GM12878 (cell line): Measurements from ENCODE around the gene HEG1. TPM values are rescaled to one million over a fixed set of nuclear protein-coding genes. Genes with fewer than 3 reads are reported as not detected.

Experiments used
- ATAC-seq: fragments of 200-7000 bp; cut with Tn5 transposase; 3 replicates; pipeline ENCODE4 v1.9.1; 2020; ENCODE audit warnings: mild to moderate bottlenecking, moderate library complexity
- BruUV-seq: library from RNA; stranded (reverse); fragments of 400-500 nt; replicated peaks from 2 replicates; lab custom pipeline; 2021; lab: Mats Ljungman, UMichigan
- CTCF ChIA-PET: fragments of 300-600 bp; sonication (Branson Sonifier 250); formaldehyde crosslinking; extraction: SDS; loops from one replicate; lab custom pipeline; 2021; ENCODE audit warnings: inconsistent platforms; lab: Yijun Ruan, JAX
- POLR2A ChIA-PET: fragments of 350-600 bp; formaldehyde crosslinking; extraction: SDS; loops from one replicate; lab custom pipeline; 2021; ENCODE audit warnings: inconsistent platforms; lab: Charles Lee
- RAD21 ChIA-PET: fragments of 300-600 bp; sonication (Branson Sonifier 250); formaldehyde crosslinking; loops from one replicate; lab custom pipeline; 2023; ENCODE audit warnings: antibody characterized with exemption; ENCODE audit not compliant: unreplicated experiment; lab: Charles Lee
- SMC1A ChIA-PET: fragments of 300-600 bp; sonication (Branson Sonifier 250); formaldehyde crosslinking; loops from one replicate; lab custom pipeline; 2023; ENCODE audit not compliant: unreplicated experiment, uncharacterized antibody; lab: Charles Lee
- DNase-seq: peaks from one replicate; pipeline ENCODE4 v3.0.0-alpha.2; 2011; ENCODE audit warnings: low read depth, low spot score
- FAIRE-seq: peaks from 3 replicates; lab custom pipeline; 2011; peaks lifted over from hg19 to GRCh38; lab: Jason Lieb, UNC
- H2AFZ ChIP-seq: 2 replicates; pipeline ENCODE4 v1.6.0; 2011; ENCODE audit warnings: low read depth, low read length, control low read depth; ENCODE audit not compliant: control insufficient read depth
- H3K27ac ChIP-seq: 2 replicates; pipeline ENCODE4 v1.5.1; 2011; ENCODE audit warnings: control low read depth; ENCODE audit not compliant: control insufficient read depth, insufficient read depth
- H3K27me3 ChIP-seq, 2 experiments: replicated peaks in 1 of 2; 2 replicates each; pipeline versions ENCODE4 v1.6.0 to v1.6.1; 2011; ENCODE audit warnings: low read length in 1 of 2; ENCODE audit not compliant: control insufficient read depth in 2 of 2, insufficient read depth in 2 of 2
- H3K36me3 ChIP-seq, 2 experiments: 2 replicates each; pipeline ENCODE4 v1.5.1; 2011; ENCODE audit warnings: low read length in 1 of 2; ENCODE audit not compliant: control insufficient read depth in 2 of 2, insufficient read depth in 2 of 2
- H3K4me1 ChIP-seq: 2 replicates; pipeline ENCODE4 v1.6.1; 2011; ENCODE audit warnings: mild to moderate bottlenecking, low read length, moderate library complexity, mixed read lengths; ENCODE audit not compliant: control insufficient read depth, insufficient read depth
- H3K4me2 ChIP-seq: 2 replicates; pipeline ENCODE4 v1.6.0; 2011; ENCODE audit warnings: control low read depth; ENCODE audit not compliant: control insufficient read depth, insufficient read depth
- H3K4me3 ChIP-seq: fragments of 200-600 bp; sonication (generic); 2 replicates; pipeline ENCODE4 v1.5.1; 2016
- H3K79me2 ChIP-seq: 2 replicates; pipeline ENCODE4 v1.6.0; 2011; ENCODE audit warnings: low read length; ENCODE audit not compliant: control insufficient read depth, insufficient read depth
- H3K9ac ChIP-seq: 2 replicates; pipeline ENCODE4 v1.8.0; 2011; ENCODE audit warnings: low read length, control low read depth, mixed read lengths; ENCODE audit not compliant: control insufficient read depth, insufficient read depth
- H3K9me3 ChIP-seq: replicated peaks from 3 replicates; pipeline ENCODE4 v1.5.1; 2011; ENCODE audit warnings: mild to moderate bottlenecking, low read length; ENCODE audit not compliant: control insufficient read depth, insufficient read depth
- H4K20me1 ChIP-seq: 2 replicates; pipeline ENCODE4 v1.6.0; 2011; ENCODE audit not compliant: control insufficient read depth, insufficient read depth
- CBFB ChIP-seq: IDR thresholded peaks from 2 replicates; pipeline ENCODE4 v1.6.1; 2016; ENCODE audit warnings: antibody characterized with exemption, low read depth
- CEBPB ChIP-seq, 2 experiments: fragments of 150-350 bp in 1 of 2; IDR thresholded peaks; 2 replicates each; pipeline ENCODE4 v1.6.1; 2012 to 2014; ENCODE audit warnings: low read depth in 2 of 2, low read length in 2 of 2, borderline replicate concordance in 1 of 2, inconsistent platforms in 1 of 2
- EP300 ChIP-seq, 2 experiments: fragments of 150-350 bp in 1 of 2; IDR thresholded peaks; 2 replicates each; pipeline ENCODE4 v1.6.1; 2011 to 2012; ENCODE audit warnings: low read depth in 2 of 2, low read length in 2 of 2, borderline replicate concordance in 1 of 2, improper control_type of control experiment in 1 of 2, inconsistent platforms in 1 of 2; ENCODE audit not compliant: control insufficient read depth in 1 of 2
- HSF1 ChIP-seq: fragments of 150-350 bp; IDR thresholded peaks from 2 replicates; pipeline ENCODE4 v1.6.1; 2014; ENCODE audit warnings: mild to moderate bottlenecking, low read depth, low read length
- IKZF2 ChIP-seq, 2 experiments: fragments of 450-650 bp; IDR thresholded peaks; 2 replicates each; pipeline ENCODE4 v1.6.1; 2017; ENCODE audit warnings: mild to moderate bottlenecking in 2 of 2, moderate library complexity in 2 of 2
- IRF3 ChIP-seq: fragments of 450-650 bp; IDR thresholded peaks from 2 replicates; pipeline ENCODE4 v1.6.1; 2014; ENCODE audit warnings: mild to moderate bottlenecking
- PBX3 ChIP-seq: IDR thresholded peaks from 2 replicates; pipeline ENCODE4 v1.6.1; 2011; ENCODE audit warnings: mild to moderate bottlenecking, low read depth, low read length, moderate library complexity; ENCODE audit not compliant: insufficient replicate concordance
- RB1 ChIP-seq: fragments of 450-650 bp; formaldehyde crosslinking; IDR thresholded peaks from 2 replicates; pipeline ENCODE4 v1.6.1; 2017; ENCODE audit warnings: mild to moderate bottlenecking, borderline replicate concordance
- RELA ChIP-seq: fragments of 450-650 bp; IDR thresholded peaks from 2 replicates; pipeline ENCODE4 v1.8.0; 2014; ENCODE audit warnings: borderline replicate concordance; ENCODE audit not compliant: partially characterized antibody
- RELB ChIP-seq: fragments of 450-650 bp; IDR thresholded peaks from 2 replicates; pipeline ENCODE4 v1.6.1; 2017; ENCODE audit warnings: low read depth, mild to moderate bottlenecking, moderate library complexity
- RFX5 ChIP-seq: IDR thresholded peaks from 2 replicates; pipeline ENCODE4 v1.6.1; 2011; ENCODE audit warnings: low read depth, low read length, improper control_type of control experiment
- SMAD1 ChIP-seq: fragments of 450-650 bp; IDR thresholded peaks from 2 replicates; pipeline ENCODE4 v1.6.1; 2018; ENCODE audit warnings: mild to moderate bottlenecking, low read depth; ENCODE audit not compliant: partially characterized antibody
- TCF7 ChIP-seq: IDR thresholded peaks from 2 replicates; pipeline ENCODE4 v1.6.1; 2014; ENCODE audit warnings: antibody characterized with exemption, borderline replicate concordance
- WGBS: methylation state at CpG from one replicate; pipeline ENCODE4 v1.1.6; 2016; ENCODE audit warnings: low lambda C conversion rate; ENCODE audit not compliant: insufficient replicate concordance, insufficient coverage; ENCODE audit errors: missing lambda C conversion rate; 5-methylcytosine and 5-hydroxymethylcytosine counted together
- in situ Hi-C: fragments of 300-500 bp; cut with MboI; formaldehyde crosslinking; loops from 9 replicates; pipeline ENCODE4 v1.14.3; 2018; ENCODE audit warnings: mixed read lengths
- intact Hi-C: fragments of 100-400 bp; cut with micrococcal nuclease; formaldehyde crosslinking; loops from one replicate; pipeline ENCODE4 v1.14.2; 2022; ENCODE audit not compliant: unreplicated experiment
- polyA plus RNA-seq, 11 experiments: library from polyadenylated mRNA; depleted of rRNA in 4 of 11; unstranded in 6 of 11; stranded (reverse) in 5 of 11; fragments of >200 nt; fragmentation: Nextera tagmentation in 4 of 11; fragmentation: Illumina TruSeq in 1 of 11; extraction: Ambion mirVana in 4 of 11; extraction: Trizol in 1 of 11; gene quantifications; 1 replicate in 1 of 11; 2 replicates in 10 of 11; pipeline versions ENCODE4 v1.2.1 to v1.2.3, GENCODE V29; 2011 to 2016; ENCODE audit warnings: inconsistent platforms in 2 of 11, missing spikeins in 2 of 11, low read depth in 1 of 11
- total RNA-seq, 4 experiments: library from RNA; depleted of rRNA in 3 of 4; stranded (reverse); fragments of >200 nt in 3 of 4; fragmentation: Illumina TruSeq in 1 of 4; extraction: Trizol in 1 of 4; gene quantifications; 2 replicates each; pipeline versions ENCODE4 v1.2.1 to v1.2.3, GENCODE V29; 2013 to 2021

The HEG1 gene
- total and polyA plus RNA-seq, 10 of the 15 experiments (the other 5 are each of a cell fraction or from before 2014, with no cell fraction given) = 2.2 to 32.1 (median 7.6) TPM

GRCh38 chr3:125072301-125072700, 16.5 kb upstream of the HEG1 start (continued):
- TF ChIP-seq EP300 (IDR thresholded peaks at IDR 0.05; ENCODE audit: borderline replicate concordance in 1 of 2, control insufficient read depth in 1 of 2, low read depth in 2 of 2, low read length in 2 of 2) (no peak), RB1 (no peak), RELB (no peak), IRF3 (no peak), TCF7 (no peak), CBFB (no peak)

GRCh38 chr3:125069968-125070745, 14.4 kb upstream of the HEG1 start:
- Histone ChIP-seq H3K9me3 (no peaks in the 10 kb centered on the region), H3K4me3 (no peak overlapping the region)
- TF ChIP-seq PBX3 (no peak), IKZF2 (IDR thresholded peaks at IDR 0.05) (no peak), CEBPB (IDR thresholded peaks at IDR 0.05; ENCODE audit: borderline replicate concordance in 1 of 2, low read depth in 2 of 2, low read length in 2 of 2) (no peak), SMAD1 (no peak), HSF1 (no peak), RFX5 (no peak), RELA (no peak)
- TF ChIP-seq, all 136 proteins: peak for 0
- Histone ChIP-seq H3K36me3 (no peaks in the 10 kb centered on the region), H3K4me1 (no peaks in the 10 kb centered on the region), H2AFZ (no peak overlapping the region), H3K9ac (no peak overlapping the region), H3K27me3 (no peaks in the 10 kb centered on the region; a peak in 1 of 4 replicates), H3K27ac (no peak overlapping the region), H3K79me2 (no peaks in the 10 kb centered on the region), H4K20me1 (no peaks in the 10 kb centered on the region), H3K4me2 (no peak overlapping the region)
- ATAC-seq (no peak), FAIRE-seq (no peak), DNase-seq (no peak)
- BruUV-seq = no TSS peak
- CTCF ChIA-PET = interaction anchor here (0.7 to 1.6 kb wide), 3 partner anchors 301 to 504 kb away, joined by 3 to 4 read pairs (median 4); no protein-coding TSS in a partner anchor
- RAD21 ChIA-PET = interaction anchor here (1.2 kb wide), 1 partner anchor 86 kb away, joined by 3 read pairs; no protein-coding TSS in a partner anchor
- intact Hi-C loops (no loop called here), in situ Hi-C loops (no loop called here)
- 99% methylated on average over 7 of the region's 7 CpGs for WGBS
- SMC1A ChIA-PET = interaction anchor here (1.0 to 1.6 kb wide), 7 partner anchors 9 to 109 kb away, joined by 3 to 6 read pairs (median 4); no protein-coding TSS in a partner anchor
- POLR2A ChIA-PET = interaction anchor here (0.7 kb wide), 1 partner anchor 246 kb away, joined by 3 read pairs; no protein-coding TSS in a partner anchor
